GM19238 (cell line): Measurements from ENCODE around the gene CORO2B.

Source experiments
- DNase-seq: peaks from one replicate; pipeline ENCODE4 v3.0.0; 2011; ENCODE audit warnings: low spot score; ENCODE audit not compliant: insufficient read length

CORO2B gene

GRCh38 chr15:68765602-68766368 is 187.0 kb downstream of the CORO2B start:
- no peak for DNase-seq

GRCh38 chr15:68767833-68768232 is 189.0 kb downstream of the CORO2B start:
- DNase-seq = no peak

GRCh38 chr15:68768321-68768720 is 189.5 kb downstream of the CORO2B start:
- DNase-seq = no peak

- DNase-seq = no peak
These were observed 190.9 kb downstream of the CORO2B start for GRCh38 chr15:68769702-68770101.

- no peak for DNase-seq
These were observed 191.4 kb downstream of the CORO2B start for GRCh38 chr15:68770216-68770615.

GRCh38 chr15:68773036-68773435 is 194.2 kb downstream of the CORO2B start:
- DNase-seq = no peak

- DNase-seq = no peak
These were observed 195.3 kb downstream of the CORO2B start for GRCh38 chr15:68774120-68774519.

- no peak for DNase-seq
These were observed 195.9 kb downstream of the CORO2B start for GRCh38 chr15:68774521-68775235.

GRCh38 chr15:68775236-68775577 is 196.4 kb downstream of the CORO2B start:
- no peak for DNase-seq

GRCh38 chr15:68775671-68776476 is 197.1 kb downstream of the CORO2B start:
- no peak for DNase-seq

GRCh38 chr15:68776477-68777270 is 197.9 kb downstream of the CORO2B start:
- no peak for DNase-seq
